HG02678 (cell line): ENCODE results near the gene EHMT1.

Source experiments
- ATAC-seq: cut with Tn5 transposase; IDR thresholded peaks from one replicate; pipeline ENCODE4 v1.9.1; 2021; ENCODE audit warnings: mild to moderate bottlenecking, moderate library complexity; ENCODE audit not compliant: unreplicated experiment

EHMT1 gene

GRCh38 chr9:137671196-137671538 lies 52.4 kb downstream of the EHMT1 start:
- ATAC-seq: no peak

GRCh38 chr9:137671721-137672120 lies 52.9 kb downstream of the EHMT1 start:
- no peak for ATAC-seq

- ATAC-seq: peak; percentile 80
Observed at GRCh38 chr9:137672907-137673791, 54.3 kb downstream of the EHMT1 start.

GRCh38 chr9:137673886-137674285 lies 55.1 kb downstream of the EHMT1 start:
- ATAC-seq: no peak

GRCh38 chr9:137674307-137674975 lies 55.6 kb downstream of the EHMT1 start:
- ATAC-seq: no peak

- no peak for ATAC-seq
Observed at GRCh38 chr9:137674976-137675320, 56.1 kb downstream of the EHMT1 start.

GRCh38 chr9:137676998-137677397 lies 58.2 kb downstream of the EHMT1 start:
- ATAC-seq: no peak

- ATAC-seq: no peak
Observed at GRCh38 chr9:137678202-137678601, 59.4 kb downstream of the EHMT1 start.

GRCh38 chr9:137679249-137679648 lies 60.4 kb downstream of the EHMT1 start:
- ATAC-seq: no peak

GRCh38 chr9:137679695-137680305 lies 61.0 kb downstream of the EHMT1 start:
- no peak for ATAC-seq

GRCh38 chr9:137680444-137681358 lies 61.9 kb downstream of the EHMT1 start:
- ATAC-seq: no peak

- no peak for ATAC-seq
Observed at GRCh38 chr9:137682428-137683105, 63.8 kb downstream of the EHMT1 start.

GRCh38 chr9:137683262-137683864 lies 64.6 kb downstream of the EHMT1 start:
- no peak for ATAC-seq

GRCh38 chr9:137685035-137685740 lies 66.4 kb downstream of the EHMT1 start:
- ATAC-seq: no peak

- ATAC-seq: no peak
Observed at GRCh38 chr9:137685741-137686420, 67.1 kb downstream of the EHMT1 start.

- no peak for ATAC-seq
Observed at GRCh38 chr9:137688261-137688660, 69.5 kb downstream of the EHMT1 start.

GRCh38 chr9:137688725-137689124 lies 69.9 kb downstream of the EHMT1 start:
- no peak for ATAC-seq

- ATAC-seq: no peak
Observed at GRCh38 chr9:137689745-137690529, 71.1 kb downstream of the EHMT1 start.
